DMS 273 treated with DMSO at 0.1 percent for 48 hours (cell line): ENCODE data around the gene ZNF208.
"Not testable (repeated sequence)": the region's sequence is repeated elsewhere in the genome, so short reads cannot be mapped to it uniquely, and the experiment has no call there.

ENCODE experiments used
- DNase-seq: peaks from one replicate; lab custom pipeline; 2025; lab: John Stamatoyannopoulos, UW

ZNF208 gene

DNA sequence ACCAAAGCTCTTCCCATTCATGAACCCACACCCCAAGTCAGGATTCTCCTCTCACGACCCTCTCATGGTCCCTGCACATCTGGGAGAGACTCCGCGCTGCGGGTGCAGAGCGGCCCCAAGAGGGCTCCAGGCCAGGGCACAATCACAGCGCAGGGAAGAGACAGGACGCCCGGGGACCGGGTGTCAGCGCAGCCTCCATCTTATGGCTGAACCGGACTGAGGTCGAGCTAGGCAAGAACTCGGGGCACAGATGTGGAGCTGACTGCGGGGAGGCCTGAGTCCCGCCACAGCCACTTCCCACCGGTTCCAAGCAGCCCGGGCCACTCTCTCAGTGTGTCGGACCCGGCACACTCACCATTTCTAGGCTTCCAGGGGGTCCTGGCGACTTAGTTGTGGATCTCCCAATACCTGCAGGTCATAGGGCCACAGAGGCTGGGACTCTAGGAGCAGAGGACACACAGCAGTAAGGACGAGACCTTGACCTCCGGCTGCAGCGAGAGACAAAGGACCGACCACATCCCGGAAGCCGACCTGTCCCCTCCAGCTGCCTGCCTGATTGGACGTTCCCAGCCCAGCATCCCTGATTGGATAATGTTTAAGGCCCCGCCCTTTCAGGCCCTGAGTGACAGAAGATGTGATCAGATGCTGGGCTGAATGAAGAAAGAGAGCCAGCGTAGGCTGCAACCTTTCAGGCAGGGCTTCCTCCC lies at the start of gene ZNF208:
TSS of gene ZNF208 (minus strand) at position 507 of the 707 bp plus-strand sequence. CDS start at position 358, 149 bp downstream.
- not testable (repeated sequence) for DNase-seq

GRCh38 chr19:22052644-22053013 lies 41.9 kb upstream of the ZNF208 start:
- DNase-seq = no peak

DNA sequence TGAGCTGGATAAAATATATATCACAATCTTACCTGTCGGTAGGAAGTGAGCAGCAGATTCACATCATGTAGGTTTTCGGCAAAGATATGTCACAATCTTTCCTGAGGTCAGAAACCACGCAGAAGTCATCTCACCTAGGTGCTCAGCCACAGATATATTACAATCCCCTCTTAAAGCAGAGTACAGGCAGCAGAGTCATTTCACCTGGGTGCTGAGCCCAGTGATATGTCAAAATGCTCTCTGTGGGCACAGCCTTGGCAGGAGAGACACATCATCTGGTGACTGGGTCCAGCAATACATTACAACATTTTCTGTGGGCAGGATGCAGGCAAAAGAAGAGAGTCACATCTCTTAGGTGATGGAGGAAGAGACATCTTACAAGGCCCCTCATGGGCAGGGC lies 30.4 kb upstream of the ZNF208 start:
- DNase-seq = not testable (repeated sequence)

- DNase-seq = no peak
These were observed 19.9 kb upstream of the ZNF208 start for GRCh38 chr19:22030680-22031079.

DNA sequence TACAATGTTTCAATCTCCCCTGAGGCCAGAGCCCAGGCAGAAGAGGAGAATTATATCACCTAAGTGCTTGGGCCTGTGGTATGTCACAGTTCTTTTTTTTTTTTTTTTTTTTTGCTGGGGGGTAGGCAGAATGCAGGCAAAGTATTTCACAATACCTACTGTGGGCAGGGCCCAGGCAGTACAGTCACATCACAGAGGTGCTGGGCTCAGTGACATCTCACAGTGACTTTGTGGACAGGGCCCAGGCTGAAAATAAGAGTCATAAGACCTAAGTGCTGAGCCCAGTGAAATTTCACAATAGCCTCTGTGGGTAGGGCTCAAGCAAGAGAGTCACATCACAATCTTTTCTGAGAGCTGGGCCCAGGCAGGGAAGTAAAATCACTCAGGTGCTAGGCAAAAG lies 15.9 kb upstream of the ZNF208 start:
- DNase-seq = no peak

GRCh38 chr19:22025539-22025938 lies 14.8 kb upstream of the ZNF208 start:
- not testable (repeated sequence) for DNase-seq

GRCh38 chr19:21970466-21970865 lies 40.3 kb downstream of the ZNF208 start:
- DNase-seq = no peak

DNA sequence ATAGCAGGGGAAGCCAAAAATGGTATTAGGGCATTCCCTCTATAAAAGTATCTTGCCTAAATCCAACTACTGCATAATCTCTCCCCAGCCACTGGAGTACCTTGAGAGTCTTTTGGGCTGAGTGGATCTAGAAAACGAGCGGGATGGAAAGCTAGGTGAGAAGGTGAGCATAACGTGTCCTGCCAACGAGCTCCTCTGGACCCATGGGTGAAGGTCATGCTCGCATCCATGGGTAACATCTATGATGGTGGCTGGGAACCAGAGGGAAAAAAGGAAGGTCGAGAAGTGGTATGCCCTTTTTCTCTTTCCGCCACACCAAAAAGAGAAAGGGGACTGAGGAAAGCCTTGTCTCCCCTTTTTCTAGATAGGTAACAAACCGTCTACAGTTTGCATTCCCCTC lies 63.0 kb downstream of the ZNF208 start:
- no peak for DNase-seq

GRCh38 chr19:21940684-21941083 lies 70.1 kb downstream of the ZNF208 start:
- DNase-seq = no peak

DNA sequence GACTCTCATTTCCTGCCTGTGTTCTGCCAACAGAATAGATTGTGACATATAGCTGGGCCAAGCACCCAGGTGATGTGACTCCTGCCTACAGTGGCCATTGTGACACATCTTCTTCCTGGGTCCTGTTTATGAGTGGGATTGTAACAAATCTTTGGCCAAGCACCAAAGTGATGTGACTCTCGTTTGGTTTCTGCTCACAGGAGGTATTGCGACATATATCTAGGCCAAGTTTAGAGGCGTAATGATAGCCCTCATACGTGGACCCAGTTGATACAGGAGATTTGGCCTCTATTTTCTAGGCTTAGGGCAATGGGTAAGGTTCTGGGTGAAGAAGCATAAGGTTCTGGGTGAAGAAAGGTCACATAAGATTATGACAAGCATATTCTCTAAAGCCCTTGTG lies 76.2 kb downstream of the ZNF208 start:
- DNase-seq = no peak

DNA sequence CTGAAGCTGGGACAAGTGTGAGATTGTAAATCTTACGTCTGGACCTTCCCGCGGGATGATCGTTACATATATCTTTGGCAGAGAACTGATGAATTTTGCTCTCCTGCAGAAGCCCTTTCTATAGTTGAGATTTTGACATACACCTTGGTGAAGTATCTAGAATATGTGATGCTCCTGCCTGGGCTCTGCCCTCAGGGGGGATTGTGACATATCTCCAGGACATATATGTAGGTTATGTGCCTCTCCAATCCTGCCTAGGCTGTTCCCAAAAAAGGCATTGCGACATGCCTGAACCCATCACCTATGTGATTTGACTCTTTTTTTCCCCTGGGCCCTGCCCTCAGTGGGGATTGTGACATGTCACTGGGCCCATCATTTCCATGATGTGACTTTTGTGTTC lies 76.6 kb downstream of the ZNF208 start:
- DNase-seq = no peak

- DNase-seq = no peak
These were observed 88.5 kb downstream of the ZNF208 start for GRCh38 chr19:21922276-21922675.

- no peak for DNase-seq
These were observed 89.0 kb downstream of the ZNF208 start for GRCh38 chr19:21921691-21922180.

GRCh38 chr19:21915411-21915810 lies 95.3 kb downstream of the ZNF208 start:
- no peak for DNase-seq

DNA sequence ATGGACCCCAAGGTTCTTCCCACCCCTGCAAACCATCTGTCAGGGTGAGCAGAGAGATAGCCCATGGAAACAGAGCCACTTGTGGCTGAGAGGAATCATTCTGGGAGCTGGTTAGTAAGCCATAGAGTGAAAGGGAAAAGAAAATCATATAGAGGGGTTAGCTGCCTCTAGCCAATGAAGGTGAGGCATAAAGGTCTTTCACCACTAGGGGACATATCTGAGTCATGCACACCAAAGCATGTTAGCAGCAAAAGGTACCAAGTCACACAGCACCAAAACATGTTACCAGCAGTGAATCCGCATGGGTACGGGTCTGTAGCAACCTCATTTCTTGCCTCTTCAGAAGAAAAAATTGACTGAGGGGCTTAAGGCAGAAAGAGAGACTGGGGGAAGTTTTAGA lies 98.1 kb downstream of the ZNF208 start:
- no peak for DNase-seq

DNA sequence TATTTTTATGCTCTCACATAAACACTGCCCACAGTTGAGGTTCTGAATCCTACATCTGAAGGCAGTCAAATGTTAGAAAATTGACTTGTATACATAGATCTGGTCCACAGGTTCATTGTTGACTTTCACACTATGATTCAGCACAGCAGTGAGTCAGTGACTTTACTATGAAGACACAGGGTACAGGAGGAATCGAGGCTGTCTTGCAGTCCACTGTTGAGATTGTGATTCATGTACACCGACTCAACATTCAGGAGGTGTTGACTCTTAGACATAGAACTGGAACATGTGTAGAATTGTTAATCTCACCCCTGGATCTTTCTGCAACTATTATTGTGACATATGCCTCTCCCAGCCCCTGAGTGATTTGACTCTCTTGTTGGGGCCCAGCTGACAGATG lies 100.4 kb downstream of the ZNF208 start:
- DNase-seq = no peak

GRCh38 chr19:21908066-21908465 lies 102.7 kb downstream of the ZNF208 start:
- DNase-seq = no peak

DNA sequence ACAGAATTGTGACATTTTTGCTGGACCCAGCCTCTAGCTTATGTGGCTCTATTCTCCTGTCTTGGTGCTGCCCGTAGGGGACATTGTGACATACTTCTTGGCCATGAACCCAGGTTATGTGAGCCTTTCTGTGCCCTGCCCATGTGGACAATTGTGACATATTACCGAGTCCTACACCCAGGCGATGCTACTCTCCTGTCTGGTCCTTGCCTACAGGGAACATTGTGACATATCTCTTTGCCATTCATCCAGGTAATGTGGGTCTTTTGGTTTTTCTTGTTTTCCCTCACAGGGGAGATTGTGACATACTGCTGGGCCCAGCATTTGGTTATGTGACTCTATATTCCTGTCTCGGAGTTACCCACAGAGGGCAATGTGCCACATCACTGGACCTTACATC lies 103.2 kb downstream of the ZNF208 start:
- DNase-seq = no peak

DNA sequence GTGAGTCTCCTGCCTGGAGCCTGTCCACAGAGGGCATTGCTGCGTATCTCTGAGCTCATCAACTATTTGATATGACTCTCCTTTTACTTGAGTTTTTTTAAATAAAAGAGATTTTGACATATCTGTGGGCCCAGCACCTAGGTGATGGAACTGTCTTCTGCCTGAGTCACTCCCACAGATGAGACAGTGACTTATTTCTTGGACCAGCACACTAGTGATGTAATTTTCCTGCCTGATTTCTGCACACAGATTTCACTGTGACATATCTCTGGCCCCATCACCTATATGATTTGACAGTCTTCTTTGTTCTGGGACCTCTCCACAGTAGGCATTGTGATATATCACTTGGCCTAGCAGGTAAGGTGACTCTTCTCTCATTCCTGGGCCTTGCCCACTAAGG lies 108.2 kb downstream of the ZNF208 start:
- no peak for DNase-seq

GRCh38 chr19:21901861-21902260 lies 108.9 kb downstream of the ZNF208 start:
- no peak for DNase-seq

- DNase-seq = no peak
These were observed 110.3 kb downstream of the ZNF208 start for GRCh38 chr19:21900401-21900800.

GRCh38 chr19:21891086-21891485 lies 119.7 kb downstream of the ZNF208 start:
- no peak for DNase-seq

GRCh38 chr19:21890017-21890416 lies 120.7 kb downstream of the ZNF208 start:
- not testable (repeated sequence) for DNase-seq

- DNase-seq = not testable (repeated sequence)
These were observed 125.2 kb downstream of the ZNF208 start for GRCh38 chr19:21885516-21885915.
